Measurements from ENCODE around the gene CPD.
"Not testable (repeated sequence)": the region's sequence is repeated elsewhere in the genome, so short reads cannot be mapped to it uniquely, and the experiment has no call there.

CPD gene

DNA sequence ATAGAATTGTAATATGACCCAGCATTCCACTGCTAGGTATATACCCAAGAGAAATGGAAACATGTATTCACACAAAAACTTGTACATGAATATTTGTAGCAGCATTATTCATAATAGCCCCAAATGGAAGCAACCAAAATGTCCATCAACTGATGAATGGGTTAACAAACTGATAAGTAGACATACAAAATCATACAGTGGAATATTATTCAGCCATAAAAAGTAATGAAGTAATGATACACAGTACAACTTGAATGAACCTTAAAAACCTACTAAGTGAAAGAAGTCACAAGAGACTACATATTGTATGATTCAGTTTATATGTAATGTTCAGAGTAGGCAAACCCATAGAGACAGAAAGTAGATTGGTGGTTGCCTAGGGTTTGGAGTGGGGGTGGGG is 58.0 kb downstream of the CPD start:
- DNase-seq, result no peak

DNA sequence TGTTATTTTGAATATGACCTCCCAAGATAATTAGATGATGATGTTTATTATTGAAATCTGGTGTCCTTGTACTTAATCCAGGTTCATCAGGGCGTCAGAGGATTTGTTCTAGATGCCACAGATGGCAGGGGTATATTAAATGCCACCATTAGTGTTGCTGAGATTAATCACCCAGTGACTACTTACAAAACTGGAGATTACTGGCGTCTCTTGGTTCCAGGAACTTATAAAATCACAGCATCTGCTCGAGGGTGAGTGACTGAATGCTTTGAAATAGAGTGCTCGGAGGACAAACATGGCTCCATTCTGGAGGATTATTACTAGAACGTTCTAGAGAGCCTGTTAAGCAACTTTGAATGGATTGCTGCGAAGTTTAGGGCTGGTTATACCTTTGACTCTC is 65.0 kb downstream of the CPD start:
- DNase-seq, result no peak

DNA sequence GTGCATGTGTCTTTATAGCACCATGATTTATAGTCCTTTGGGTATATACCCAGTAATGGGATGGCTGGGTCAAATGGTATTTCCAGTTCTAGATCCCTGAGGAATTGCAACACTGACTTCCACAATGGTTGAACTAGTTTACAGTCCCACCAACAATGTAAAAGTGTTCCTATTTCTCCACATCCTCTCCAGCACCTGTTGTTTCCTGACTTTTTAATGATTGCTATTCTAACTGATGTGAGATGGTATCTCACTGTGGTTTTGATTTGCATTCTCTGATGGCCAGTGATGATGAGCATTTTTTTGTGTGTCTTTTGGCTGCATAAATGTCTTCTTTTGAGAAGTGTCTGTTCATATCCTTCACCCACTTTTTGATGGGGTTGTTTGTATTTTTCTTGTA is 67.9 kb downstream of the CPD start:
- not testable (repeated sequence) for DNase-seq

DNA sequence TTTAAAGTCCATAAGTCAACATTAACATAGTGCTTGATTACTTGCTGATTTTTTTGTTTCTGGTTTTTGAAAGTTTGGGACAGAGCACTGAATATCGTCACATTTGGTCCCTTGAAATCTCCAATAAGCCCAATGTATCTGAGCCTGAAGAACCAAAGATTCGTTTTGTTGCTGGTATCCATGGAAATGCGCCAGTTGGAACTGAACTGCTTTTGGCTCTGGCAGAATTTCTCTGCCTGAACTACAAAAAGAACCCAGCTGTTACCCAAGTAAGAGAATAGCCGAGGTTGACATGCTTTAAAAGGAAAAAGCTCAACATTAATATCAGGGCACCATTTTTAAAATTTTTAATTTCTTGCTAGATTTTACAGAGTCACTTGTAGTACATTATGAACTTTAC is 70.8 kb downstream of the CPD start:
- DNase-seq, result peak; percentile 32

DNA sequence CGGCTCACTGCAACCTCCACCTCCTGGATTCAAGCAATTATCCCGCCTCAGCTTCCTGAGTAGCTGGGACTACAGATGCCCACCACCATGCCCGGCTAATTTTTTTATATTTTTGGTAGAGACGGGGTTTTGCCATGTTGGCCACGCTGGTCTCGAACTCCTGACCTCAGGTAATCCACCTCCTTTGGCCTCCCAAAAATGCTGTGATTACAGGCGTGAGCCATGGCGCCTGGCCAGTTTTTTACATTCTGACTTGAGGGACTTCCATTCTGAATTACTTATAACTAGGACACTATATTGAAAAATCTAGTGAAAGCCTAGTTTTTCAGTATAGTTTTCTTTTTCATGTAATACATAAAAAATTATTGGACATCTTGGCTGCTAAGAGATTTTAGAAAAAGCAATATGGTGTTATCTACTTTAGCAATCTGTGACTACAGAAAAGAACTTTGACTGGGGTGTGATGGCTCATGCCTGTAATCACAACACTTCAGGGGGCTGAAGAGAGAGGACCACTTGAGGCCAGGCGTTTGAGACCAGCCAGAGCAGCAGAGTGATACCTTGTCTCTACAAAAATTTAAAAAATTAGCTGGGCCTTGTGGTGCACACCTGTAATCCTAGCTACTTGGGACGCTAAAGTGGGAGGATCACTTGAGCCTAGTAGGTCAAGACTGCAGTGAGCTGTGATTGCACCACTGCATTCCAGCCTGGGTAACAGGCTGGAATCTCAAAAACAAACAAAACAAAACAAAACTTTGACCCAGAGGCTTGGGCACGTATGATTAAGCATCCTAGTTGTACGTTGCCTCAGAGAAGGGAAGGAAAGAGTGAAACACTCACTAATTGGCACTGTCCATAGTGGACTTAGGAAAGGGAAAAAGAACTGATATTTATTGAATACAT is 71.6 kb downstream of the CPD start:
- DNase-seq, result no peak

DNA sequence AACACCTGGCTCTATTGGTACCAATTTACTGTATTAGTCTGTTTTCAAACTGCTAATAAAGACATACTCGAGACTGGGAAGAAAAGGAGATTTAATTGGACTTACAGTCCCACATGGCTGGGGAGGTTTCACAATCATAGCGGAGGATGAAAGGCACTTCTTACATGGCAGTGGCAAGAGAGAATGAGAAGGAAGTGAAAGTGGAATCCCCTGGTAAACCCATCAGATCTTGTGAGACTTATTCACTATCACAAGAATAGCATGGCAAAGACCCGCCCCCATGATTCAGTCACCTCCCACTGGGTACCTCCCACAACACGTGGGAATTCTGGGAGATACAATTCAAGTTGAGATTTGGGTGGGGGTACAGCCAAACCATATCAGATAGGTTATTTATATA is 75.9 kb downstream of the CPD start:
- DNase-seq, result no peak

DNA sequence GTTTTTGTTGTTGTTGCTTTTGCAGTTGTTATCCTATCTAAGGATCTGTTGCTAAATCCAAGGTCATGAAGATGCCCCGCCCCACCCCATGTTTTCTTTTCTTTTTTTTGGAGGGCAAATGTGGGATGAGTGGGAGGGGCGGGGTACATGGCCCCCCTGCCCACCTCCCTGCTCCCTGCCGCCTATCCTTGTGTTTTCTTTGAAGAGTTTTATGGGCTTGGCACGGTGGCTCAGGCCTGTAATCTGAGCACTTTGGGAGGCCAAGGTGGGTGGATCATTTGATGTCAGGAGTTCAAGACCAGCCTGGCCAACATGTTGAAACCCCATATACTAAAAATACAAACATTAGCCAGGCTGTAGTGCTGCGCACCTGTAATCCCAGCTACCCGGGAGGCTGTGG is 79.6 kb downstream of the CPD start:
- DNase-seq, result no peak

DNA sequence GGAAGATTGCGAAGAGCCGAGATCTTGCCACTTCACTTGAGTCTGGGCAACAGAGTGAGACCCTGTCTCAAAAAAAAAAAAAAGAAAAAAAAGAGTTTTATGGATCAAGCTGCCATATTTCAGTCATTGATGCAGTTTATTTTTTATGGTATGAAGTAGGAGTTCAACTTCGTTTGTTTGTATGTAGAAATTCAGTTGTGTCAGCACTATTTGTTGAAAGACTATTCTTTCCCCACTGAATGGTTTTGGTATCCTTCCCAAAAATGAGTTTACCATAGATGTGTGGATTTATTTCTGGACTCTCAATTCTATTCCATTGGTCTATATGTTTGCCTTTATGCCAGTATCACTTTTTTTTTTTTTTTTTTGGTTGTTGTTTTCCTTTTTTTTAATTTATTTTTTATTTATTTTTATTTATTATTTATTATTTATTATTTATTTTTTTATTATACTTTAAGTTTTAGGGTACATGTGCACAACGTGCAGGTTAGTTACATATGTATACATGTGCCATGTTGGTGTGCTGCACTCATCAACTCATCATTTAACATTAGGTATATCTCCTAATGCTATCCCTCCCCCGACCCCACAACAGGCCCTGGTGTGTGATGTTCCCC is 80.2 kb downstream of the CPD start:
- DNase-seq, result not testable (repeated sequence)

DNA sequence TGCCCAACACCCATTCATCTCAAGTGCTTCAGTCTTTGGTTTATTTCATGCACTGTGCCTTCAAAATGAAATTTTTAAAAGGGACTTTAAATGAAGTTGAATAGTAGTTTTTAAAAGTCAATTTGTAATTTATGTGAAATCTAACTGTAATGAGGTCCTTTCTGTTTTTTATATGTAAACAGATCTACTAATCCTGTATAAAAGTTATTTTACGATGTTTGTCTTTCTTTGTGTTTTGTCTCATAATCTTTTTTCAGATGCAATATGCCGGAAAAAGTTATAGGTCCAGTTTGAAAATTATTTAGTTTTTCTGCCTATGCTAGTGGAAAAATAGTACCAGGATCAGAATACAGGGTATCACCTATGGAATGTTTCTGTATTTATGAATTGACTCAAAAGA is 89.7 kb downstream of the CPD start:
- DNase-seq, result no peak

DNA sequence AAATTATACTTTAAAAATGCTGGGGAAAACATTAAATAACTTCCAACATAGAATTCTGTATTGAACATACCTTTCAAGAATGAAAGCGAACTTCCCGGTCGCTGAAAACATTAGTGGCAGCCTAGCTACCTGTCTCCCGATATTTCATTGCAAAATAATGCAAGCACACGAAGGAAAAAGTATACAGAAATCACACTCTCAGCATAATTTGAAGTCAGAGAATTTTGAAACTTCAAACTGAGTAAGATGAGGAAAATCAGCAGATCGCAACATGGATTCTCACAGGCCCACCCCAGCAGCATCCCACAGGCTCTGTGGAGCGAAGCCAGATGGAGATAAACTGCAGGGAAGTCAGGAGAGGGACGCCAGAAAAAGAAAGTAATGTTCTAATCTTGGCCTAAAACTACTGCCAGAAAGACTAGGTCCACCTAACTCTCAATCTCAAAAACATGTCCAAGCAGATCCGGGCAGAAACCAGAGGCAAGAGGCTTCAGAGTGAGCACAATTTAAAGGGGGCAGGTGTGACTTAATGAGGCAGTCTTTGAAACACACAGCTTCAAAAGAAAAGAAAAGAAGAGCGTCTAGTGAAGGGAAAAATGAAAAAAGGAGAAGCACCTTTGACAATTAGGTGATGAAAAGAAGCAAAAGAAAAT is 93.6 kb downstream of the CPD start:
- DNase-seq, result no peak

DNA sequence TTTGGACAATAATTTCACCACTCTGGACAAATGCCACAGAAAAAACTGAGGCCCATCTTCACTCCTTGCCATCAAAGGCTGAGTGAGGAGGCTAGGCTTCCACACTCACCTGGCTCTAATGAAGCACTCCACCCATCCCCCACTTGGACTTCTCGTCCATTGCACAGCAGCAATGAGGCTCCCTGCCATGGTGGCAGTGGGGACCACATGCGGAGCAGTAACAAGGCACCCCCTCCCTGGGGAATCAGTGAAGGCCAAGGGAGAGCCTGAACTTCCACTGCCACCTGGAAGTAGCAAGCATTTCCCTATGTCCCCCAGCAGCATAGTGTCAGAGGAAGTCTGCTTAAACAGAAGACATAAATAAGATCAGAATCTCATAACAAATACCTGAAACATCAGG is 96.5 kb downstream of the CPD start:
- DNase-seq, result no peak

DNA sequence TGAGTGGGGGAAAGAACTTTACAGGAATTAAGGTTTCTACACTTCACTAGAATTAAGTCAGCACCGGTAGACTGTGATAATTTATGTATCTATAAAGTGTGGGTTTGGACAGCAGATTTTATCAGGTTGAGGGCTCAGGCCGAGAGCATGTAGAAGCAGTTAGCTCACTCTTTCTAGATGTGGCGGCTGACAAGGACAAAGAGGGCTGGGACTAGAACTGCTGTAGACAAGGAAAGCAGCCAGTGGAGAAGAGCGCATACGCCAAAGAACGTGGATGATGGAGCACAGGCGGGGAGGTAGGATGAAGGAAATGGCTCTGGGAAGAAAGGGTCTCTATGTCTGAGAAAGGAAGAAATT is 98.0 kb downstream of the CPD start:
- DNase-seq, result no peak

DNA sequence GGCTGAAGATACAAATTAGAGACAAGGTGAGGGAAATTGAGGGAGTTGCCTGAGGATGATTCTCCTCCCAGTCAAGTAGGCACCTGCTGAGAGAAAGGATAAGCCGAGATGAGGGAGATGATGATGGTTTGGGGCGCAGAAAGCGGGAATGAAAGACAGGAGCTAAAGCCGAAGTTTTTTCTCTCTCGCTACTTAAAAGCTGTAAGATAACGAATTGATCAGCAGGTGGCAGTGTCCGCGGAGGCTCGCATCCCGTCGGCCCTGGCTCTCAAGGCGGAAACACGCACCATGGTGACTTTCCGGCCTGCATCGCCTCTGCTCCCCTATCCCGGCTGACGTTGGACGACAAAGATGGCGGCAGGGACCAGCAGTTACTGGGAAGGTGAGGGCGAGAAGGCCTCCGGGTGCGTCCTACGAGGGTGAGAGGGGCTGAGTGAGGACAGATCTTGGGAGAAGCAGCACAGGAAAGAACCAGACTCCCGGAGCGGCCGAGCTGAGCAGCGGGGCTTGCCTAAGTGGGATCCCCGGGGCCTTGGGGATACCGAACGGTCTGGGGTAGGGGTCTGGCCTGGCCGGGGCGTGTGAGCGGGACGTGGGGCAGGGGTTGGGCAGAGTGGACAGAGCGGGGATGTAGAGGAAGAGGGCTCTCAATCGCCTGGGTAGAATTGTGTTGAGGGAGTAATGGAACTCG is 98.5 kb downstream of the CPD start, which contains the start of gene GOSR1:
TSS of gene GOSR1 (plus strand) at position 326 of the 691 bp plus-strand sequence. CDS start at position 352, 26 bp downstream.
- peak; percentile 95 for DNase-seq

DNA sequence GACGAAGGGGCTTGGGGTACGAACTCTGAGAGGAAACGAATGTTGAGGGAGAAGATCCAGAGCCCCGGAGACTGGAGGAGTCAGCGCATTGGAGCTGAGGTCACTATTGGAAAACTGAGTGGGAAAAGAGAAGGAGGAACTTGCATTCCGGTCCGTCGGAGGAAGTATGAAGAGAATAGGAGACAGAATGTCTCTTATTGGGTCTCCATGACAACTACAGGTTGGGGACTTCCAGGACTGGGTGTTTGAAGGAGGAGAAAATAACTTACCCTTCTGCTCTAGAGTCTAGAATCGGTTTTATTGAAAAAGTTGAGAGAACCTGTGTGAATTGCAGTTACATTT is 99.0 kb downstream of the CPD start:
- no peak for DNase-seq

DNA sequence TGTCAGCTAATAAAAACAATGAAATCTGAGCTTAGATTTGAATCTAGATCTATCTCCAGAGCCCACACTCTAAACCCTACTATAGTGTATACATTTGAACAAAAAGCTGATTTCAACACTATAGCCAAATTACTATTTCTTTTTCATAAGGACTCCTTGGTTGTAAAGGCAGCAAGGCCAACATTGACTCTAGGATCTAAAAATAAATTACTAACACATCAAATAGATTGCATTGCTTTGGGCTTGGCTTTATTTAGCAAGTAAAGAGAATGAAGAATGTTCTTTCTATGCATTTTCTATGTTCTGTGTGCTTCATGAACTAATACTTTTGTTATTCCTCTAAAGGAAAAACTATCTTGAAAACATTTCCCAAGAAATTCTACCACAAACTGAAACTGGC is 103.8 kb downstream of the CPD start:
- DNase-seq, result no peak

DNA sequence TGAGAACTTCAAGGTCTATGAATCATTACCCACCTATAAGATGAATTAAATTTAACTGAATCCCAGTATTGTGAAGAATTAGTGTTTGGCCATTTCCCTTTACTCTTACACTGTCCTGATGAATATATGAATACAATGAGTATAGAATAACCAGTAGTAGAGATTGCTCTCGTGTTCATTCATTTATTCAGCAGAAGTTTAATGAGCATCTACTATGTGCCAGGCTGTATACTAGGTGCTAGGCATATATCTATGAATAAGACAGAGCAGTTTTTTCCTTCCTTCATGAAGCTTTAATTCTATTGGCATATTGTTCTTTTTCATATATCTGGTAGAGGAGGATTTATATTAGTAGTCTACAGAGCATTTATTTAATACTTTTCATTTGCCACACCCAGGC is 104.4 kb downstream of the CPD start:
- DNase-seq, result no peak

DNA sequence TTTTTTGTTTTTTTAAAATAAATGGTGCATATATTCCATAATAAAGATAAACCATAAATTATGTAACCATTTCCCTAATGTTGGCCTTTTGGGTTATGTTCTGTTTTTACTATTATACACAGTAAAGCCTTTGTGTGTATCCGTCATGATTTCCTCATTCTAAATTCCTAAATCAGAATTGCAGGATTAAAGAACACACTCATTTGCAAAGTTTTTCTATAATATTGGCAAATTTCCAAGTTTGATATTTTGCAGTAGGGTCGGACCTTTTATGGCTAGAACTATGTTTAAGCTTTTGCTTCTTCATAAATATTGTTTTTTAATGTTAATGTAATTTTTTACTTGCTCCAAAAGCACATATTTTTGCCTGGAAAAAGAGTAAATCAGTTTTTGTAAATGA is 115.1 kb downstream of the CPD start:
- no peak for DNase-seq

DNA sequence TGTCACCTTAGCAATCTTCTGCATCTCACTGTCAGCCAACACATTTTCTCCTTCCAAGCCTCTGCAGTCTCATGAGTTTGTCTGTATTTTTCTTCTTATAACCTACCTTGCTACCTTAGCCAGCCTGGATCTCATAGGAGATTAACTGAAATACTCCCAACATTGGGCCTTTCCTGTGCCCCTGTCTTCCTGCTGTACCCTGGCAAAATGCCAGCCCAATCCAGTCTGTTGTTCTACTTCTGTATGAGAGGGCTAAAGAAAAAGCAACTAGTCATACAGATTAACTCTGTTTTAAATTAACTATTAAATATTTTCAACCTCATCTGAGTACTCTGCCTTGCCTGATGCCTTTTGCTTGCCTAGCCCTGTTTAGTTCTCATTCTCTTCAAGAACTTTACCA is 116.9 kb downstream of the CPD start:
- no peak for DNase-seq

DNA sequence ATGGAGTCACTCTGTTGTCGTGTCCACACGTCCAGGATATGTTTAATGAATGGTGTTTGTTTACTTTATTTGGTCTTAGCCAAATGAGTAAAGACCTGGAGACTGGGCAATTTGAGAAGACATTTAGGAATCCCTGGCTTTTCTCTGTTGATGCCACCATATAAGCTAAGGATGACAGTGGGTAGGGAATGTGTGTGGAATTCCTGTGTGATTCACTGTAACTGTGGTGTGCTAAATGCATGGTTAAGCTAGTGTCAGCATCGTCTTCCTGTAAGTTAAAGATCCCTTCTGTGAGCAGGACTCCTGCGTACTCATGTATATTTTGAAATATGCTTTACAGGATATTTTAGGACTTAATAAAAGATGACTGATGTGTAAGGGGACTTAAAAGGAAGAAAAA is 124.8 kb downstream of the CPD start:
- DNase-seq, result no peak

DNA sequence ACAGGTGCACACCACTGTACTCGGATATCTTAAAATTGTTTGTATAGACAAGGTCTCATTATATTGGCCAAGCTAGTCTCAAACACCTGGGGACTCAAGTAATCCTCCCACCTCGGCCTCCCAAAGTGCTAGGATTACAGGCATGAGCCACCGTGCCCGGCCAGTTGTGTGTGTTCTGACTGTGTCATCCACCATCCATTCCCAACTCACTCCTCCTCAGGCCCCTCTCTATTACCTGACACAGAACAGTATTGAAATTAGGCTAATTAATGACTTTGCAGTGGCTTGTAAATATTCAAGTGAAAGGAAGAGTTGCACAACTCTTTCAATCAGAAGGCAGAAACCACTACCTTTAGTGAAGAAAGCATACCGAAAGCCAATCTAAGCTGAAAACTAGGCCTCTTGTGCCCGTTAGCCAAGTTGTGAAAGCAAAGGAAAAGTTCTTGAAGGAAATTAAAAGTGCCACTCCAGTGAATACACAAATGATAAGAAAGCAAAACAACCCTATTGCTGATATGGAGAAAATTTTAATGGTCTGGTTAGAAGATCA is 127.2 kb downstream of the CPD start:
- DNase-seq, result no peak

DNA sequence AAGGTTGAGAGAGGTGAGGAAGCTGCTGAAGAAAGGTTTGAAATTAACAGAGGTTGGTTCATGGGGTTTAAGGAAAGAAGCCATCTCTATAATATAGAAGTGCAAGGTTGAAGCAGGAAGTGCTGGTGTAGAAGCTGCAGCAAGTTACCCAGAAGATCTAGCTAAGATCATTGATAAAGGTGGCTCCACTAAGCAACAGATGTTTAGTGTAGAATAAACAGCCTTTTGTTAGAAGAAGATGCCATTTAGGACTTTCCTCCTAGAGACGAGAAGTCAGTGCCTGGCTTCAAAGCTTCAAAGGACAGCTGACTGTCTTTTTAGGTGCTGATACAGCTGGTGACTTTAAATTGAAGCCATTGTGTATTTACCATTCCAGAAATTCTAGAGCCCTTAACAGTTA is 127.8 kb downstream of the CPD start:
- no peak for DNase-seq

DNA sequence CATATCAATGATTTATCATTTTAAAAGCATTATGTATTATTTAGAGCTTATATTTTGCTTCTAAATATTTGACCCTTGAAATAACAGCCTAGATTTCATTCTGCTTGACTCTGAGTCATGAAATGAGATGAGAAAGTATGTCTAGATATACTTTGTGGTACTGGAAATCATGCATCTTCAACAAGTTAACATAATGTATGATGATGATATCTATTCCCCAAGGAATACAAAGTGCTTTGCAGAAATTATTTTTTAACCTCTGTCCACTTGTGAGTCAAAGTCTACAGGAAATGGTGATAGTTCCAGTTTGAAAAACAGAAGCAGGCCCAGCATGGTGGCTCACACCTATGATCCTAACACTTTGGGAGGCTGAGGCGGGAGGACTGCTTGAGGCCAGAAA is 134.6 kb downstream of the CPD start:
- DNase-seq, result no peak

DNA sequence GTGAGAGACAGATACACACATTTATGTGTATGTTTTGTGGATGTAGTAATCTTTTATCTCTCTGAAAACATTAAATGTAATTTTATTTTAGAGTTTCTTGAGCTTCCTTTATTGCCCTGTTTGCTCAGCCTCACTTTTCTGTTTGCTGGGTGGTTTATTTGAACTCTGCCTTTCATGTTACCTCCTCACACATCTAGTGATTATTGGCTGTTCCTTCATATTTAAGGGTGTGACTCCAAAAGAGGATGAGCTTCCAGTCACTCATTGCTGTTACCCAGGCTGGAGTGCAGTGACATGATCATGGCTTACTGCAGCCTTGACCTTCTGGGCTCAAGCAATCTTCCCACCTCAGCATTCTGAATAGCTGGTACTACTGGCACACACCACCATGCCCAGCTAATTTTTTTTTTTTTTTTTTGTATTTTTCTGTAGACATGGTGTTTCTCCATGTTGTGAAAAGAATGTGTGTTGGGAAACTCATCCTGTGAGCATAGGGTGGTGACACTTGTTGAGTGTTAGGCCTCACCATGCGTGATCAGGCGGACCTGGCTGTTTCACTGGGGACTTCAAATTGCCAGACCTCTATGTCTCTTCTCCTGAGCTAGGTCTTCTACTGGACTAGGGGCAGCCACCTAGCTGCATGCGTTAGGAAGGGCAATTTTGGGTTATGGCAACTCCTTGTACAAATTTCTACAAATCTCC is 136.3 kb downstream of the CPD start:
- DNase-seq, result no peak

All from right hindlimb (tissue), 1 donor.